GM03348 (cell line): Measurements from ENCODE around the gene SLC1A6.
"Not testable (repeated sequence)": the region's sequence is repeated elsewhere in the genome, so short reads cannot be mapped to it uniquely, and the experiment has no call there.

Experiments used
- DNase-seq: peaks from one replicate; pipeline ENCODE4 v3.0.0; 2012; ENCODE audit warnings: low spot score

Gene SLC1A6

GRCh38 chr19:14979476-14980255 is at the start of gene SLC1A6:
Gene SLC1A6 (minus strand): TSS chr19:14979864. CDS start chr19:14972910, 6,954 bp downstream.
- no peak for DNase-seq

GRCh38 chr19:15028490-15028889 is 48.8 kb upstream of the SLC1A6 start:
- no peak for DNase-seq

GRCh38 chr19:15025217-15025616 is 45.6 kb upstream of the SLC1A6 start:
- no peak for DNase-seq

GRCh38 chr19:15022752-15023151 is 43.1 kb upstream of the SLC1A6 start:
- no peak for DNase-seq

GRCh38 chr19:15021286-15022007 is 41.8 kb upstream of the SLC1A6 start:
- no peak for DNase-seq

GRCh38 chr19:15018836-15019235 is 39.2 kb upstream of the SLC1A6 start:
- not testable (repeated sequence) for DNase-seq

- peak; percentile 27 for DNase-seq
These were observed 36.4 kb upstream of the SLC1A6 start for GRCh38 chr19:15015946-15016542.

GRCh38 chr19:15014579-15014978 is 34.9 kb upstream of the SLC1A6 start:
- DNase-seq = no peak

- DNase-seq = no peak
These were observed 31.0 kb upstream of the SLC1A6 start for GRCh38 chr19:15010501-15011300.

- no peak for DNase-seq
These were observed 28.6 kb upstream of the SLC1A6 start for GRCh38 chr19:15008308-15008707.

- DNase-seq = no peak
These were observed 18.3 kb upstream of the SLC1A6 start for GRCh38 chr19:14997981-14998380.

- DNase-seq = no peak
These were observed 13.1 kb upstream of the SLC1A6 start for GRCh38 chr19:14992780-14993179.

GRCh38 chr19:14985133-14985532 is 5.5 kb upstream of the SLC1A6 start:
- no peak for DNase-seq

GRCh38 chr19:14978161-14978776 is 1.4 kb downstream of the SLC1A6 start:
- DNase-seq = no peak

- DNase-seq = no peak
These were observed 2.5 kb downstream of the SLC1A6 start for GRCh38 chr19:14977128-14977527.

GRCh38 chr19:14974488-14974887 is 5.2 kb downstream of the SLC1A6 start:
- no peak for DNase-seq

GRCh38 chr19:14972676-14973075 is 7.0 kb downstream of the SLC1A6 start:
- no peak for DNase-seq

- DNase-seq = no peak
These were observed 8.2 kb downstream of the SLC1A6 start for GRCh38 chr19:14971474-14971873.

GRCh38 chr19:14968247-14968646 is 11.4 kb downstream of the SLC1A6 start:
- DNase-seq = no peak

GRCh38 chr19:14961956-14962685 is 17.5 kb downstream of the SLC1A6 start:
- DNase-seq = no peak

GRCh38 chr19:14959263-14959662 is 20.4 kb downstream of the SLC1A6 start:
- DNase-seq = no peak
